ENCODE results near the gene SFTA2. TPM values are rescaled to one million over a fixed set of nuclear protein-coding genes. Genes with fewer than 3 reads are reported as not detected.

Gene SFTA2
- total and polyA plus RNA-seq, 2 donors (not counting 1 experiment from before 2014, with no cell fraction given) = not detected

GRCh38 chr6:30915591-30915946, 16.4 kb downstream of the SFTA2 start:
- 23% methylated on average over 5 of the region's 5 CpGs for WGBS (ENCODE audit: insufficient coverage)
- peak; percentile 59 for TF ChIP-seq CTCF (IDR thresholded peaks at IDR 0.05)
- no peak for TF ChIP-seq EZH2 (IDR thresholded peaks at IDR 0.05; ENCODE audit: borderline replicate concordance, insufficient read depth, low read depth, low read length, poor library complexity, severe bottlenecking)
- POLR2A ChIA-PET = interaction anchor here (0.7 kb wide), 1 partner anchor 216 kb away, joined by 3 read pairs; no protein-coding TSS in a partner anchor

GRCh38 chr6:30914854-30915590, 16.9 kb downstream of the SFTA2 start:
- H3K27ac Mint-ChIP-seq = peak overlapping the region; percentile 88
- intact Hi-C loops (cut with micrococcal nuclease) = loop anchor here (1.0 to 5.0 kb wide), 5 partner anchors 87 to 173 kb away; partner anchors contain the start of genes FLOT1 and IER3
- peak overlapping the region; percentile 99 for H2AFZ ChIP-seq (ENCODE audit: insufficient read depth, low read depth, low read length, poor library complexity, severe bottlenecking)
- peaks cover 0 to 54% of the 10 kb centered on the region in 2 experiments for H3K36me3 ChIP-seq (replicated peaks in 1 of 2; ENCODE audit: control extremely low read depth in 1 of 2, control insufficient read depth in 1 of 2, extremely low read depth in 1 of 2, insufficient read depth in 2 of 2, low read length in 1 of 2)
- peak overlapping the region; percentile 90 for H3K4me3 Mint-ChIP-seq
- H3K27ac ChIP-seq (ENCODE audit: low read length in 2 of 2) = peak overlapping the region in 1 of 2 donors; percentile 76
- peak overlapping the region; percentile 27 to 84 (median 78) for H3K4me3 ChIP-seq (ENCODE audit: control extremely low read depth in 1 of 5, extremely low read depth in 1 of 5, insufficient read depth in 1 of 5, low read depth in 2 of 5, low read length in 4 of 5)
- peaks cover 11 to 20% of the 10 kb centered on the region in 2 donors for H3K4me1 ChIP-seq (ENCODE audit: control insufficient read depth in 2 of 2, insufficient read depth in 2 of 2, low read length in 2 of 2)
- no peaks in the 10 kb centered on the region for H4K20me1 ChIP-seq (ENCODE audit: control insufficient read depth, insufficient read depth, low read length, poor library complexity, severe bottlenecking)
- H3K27me3 Mint-ChIP-seq = no peaks in the 10 kb centered on the region
- no peaks in the 10 kb centered on the region for H3K79me2 ChIP-seq (ENCODE audit: control insufficient read depth, insufficient read depth, low read length)
- peak overlapping the region; percentile 95 for H3K4me2 ChIP-seq (replicated peaks; ENCODE audit: low read depth, low read length, poor library complexity, severe bottlenecking)
- no peaks in the 10 kb centered on the region for H3K27me3 ChIP-seq (replicated peaks in 1 of 4; ENCODE audit: control extremely low read depth in 1 of 4, control insufficient read depth in 3 of 4, insufficient read depth in 4 of 4, low read length in 3 of 4)
- WGBS (ENCODE audit: insufficient coverage) = 63% methylated on average over 8 of the region's 17 CpGs
- POLR2A ChIA-PET = interaction anchor here (1.7 kb wide), 1 partner anchor 31 kb away, joined by 18 read pairs; the partner anchor contains the start of gene DDR1
- ATAC-seq (ENCODE audit: low read depth) (no peak), DNase-seq (peak; percentile 27)
- no peaks in the 10 kb centered on the region for H3K9me3 ChIP-seq (ENCODE audit: control extremely low read depth in 1 of 3, control insufficient read depth in 2 of 3, insufficient read depth in 1 of 3, low read length in 2 of 3)
- TF ChIP-seq EZH2 (IDR thresholded peaks at IDR 0.05; ENCODE audit: borderline replicate concordance, insufficient read depth, low read depth, low read length, poor library complexity, severe bottlenecking) = no peak
- TF ChIP-seq CTCF (IDR thresholded peaks at IDR 0.05) = no peak
- H3K9me3 Mint-ChIP-seq (ENCODE audit: insufficient read depth) = no peaks in the 10 kb centered on the region
- CTCF ChIA-PET = interaction anchor here (0.9 to 6.3 kb wide), 20 partner anchors 10 to 559 kb away, joined by 3 to 87 read pairs (median 4); no protein-coding TSS in a partner anchor
- H3K4me1 Mint-ChIP-seq = peaks cover 24% of the 10 kb centered on the region
- H3K9ac ChIP-seq (ENCODE audit: low read length) = peak overlapping the region; percentile 82

More at GRCh38 chr6:30915591-30915946, 16.4 kb downstream of the SFTA2 start:
- Histone ChIP-seq H3K9me3 (ENCODE audit: control extremely low read depth in 1 of 3, control insufficient read depth in 2 of 3, insufficient read depth in 1 of 3, low read length in 2 of 3) (no peaks in the 10 kb centered on the region), H3K4me3 (ENCODE audit: control extremely low read depth in 1 of 5, extremely low read depth in 1 of 5, insufficient read depth in 1 of 5, low read depth in 2 of 5, low read length in 4 of 5) (no peak overlapping the region), H2AFZ (ENCODE audit: insufficient read depth, low read depth, low read length, poor library complexity, severe bottlenecking) (no peak overlapping the region), H3K27ac (ENCODE audit: low read length in 2 of 2) (no peak overlapping the region), H4K20me1 (ENCODE audit: control insufficient read depth, insufficient read depth, low read length, poor library complexity, severe bottlenecking) (no peaks in the 10 kb centered on the region), H3K79me2 (ENCODE audit: control insufficient read depth, insufficient read depth, low read length) (no peaks in the 10 kb centered on the region), H3K27me3 (replicated peaks in 1 of 4; ENCODE audit: control extremely low read depth in 1 of 4, control insufficient read depth in 3 of 4, insufficient read depth in 4 of 4, low read length in 3 of 4) (no peaks in the 10 kb centered on the region), H3K9ac (ENCODE audit: low read length) (no peak overlapping the region), H3K4me1 (ENCODE audit: control insufficient read depth in 2 of 2, insufficient read depth in 2 of 2, low read length in 2 of 2) (peaks cover 11 to 20% of the 10 kb centered on the region in 2 donors), H3K4me2 (replicated peaks; ENCODE audit: low read depth, low read length, poor library complexity, severe bottlenecking) (peak overlapping the region; percentile 95), H3K36me3 (replicated peaks in 1 of 2; ENCODE audit: control extremely low read depth in 1 of 2, control insufficient read depth in 1 of 2, extremely low read depth in 1 of 2, insufficient read depth in 2 of 2, low read length in 1 of 2) (peaks cover 0 to 56% of the 10 kb centered on the region in 2 experiments)
- peak; percentile 58 for DNase-seq
- Mint-ChIP-seq H3K9me3 (ENCODE audit: insufficient read depth) (no peaks in the 10 kb centered on the region), H3K27me3 (no peaks in the 10 kb centered on the region), H3K4me3 (peak overlapping the region; percentile 90), H3K27ac (peak overlapping the region; percentile 39), H3K4me1 (peaks cover 24% of the 10 kb centered on the region)
- no peak for ATAC-seq (ENCODE audit: low read depth)
- CTCF ChIA-PET = interaction anchor here (0.6 to 6.3 kb wide), 21 partner anchors 10 to 560 kb away, joined by 3 to 87 read pairs (median 4); no protein-coding TSS in a partner anchor
- intact Hi-C loops (cut with micrococcal nuclease) = loop anchor here (1.0 to 2.0 kb wide), 3 partner anchors 154 to 171 kb away; no protein-coding TSS in a partner anchor

All from B cell (primary cell).